BJ (cell line): ENCODE results near the gene MSH3. TPM values are rescaled to one million over a fixed set of nuclear protein-coding genes. Genes with fewer than 3 reads are reported as not detected.

Experiments used
- CTCF ChIA-PET: fragments of 350-600 bp; formaldehyde crosslinking; extraction: SDS; loops from one replicate; lab custom pipeline; 2021; ENCODE audit warnings: antibody characterized with exemption, inconsistent platforms; lab: Yijun Ruan, JAX
- POLR2A ChIA-PET: fragments of 300-600 bp; sonication (Branson Sonifier 250); formaldehyde crosslinking; extraction: SDS; loops from one replicate; lab custom pipeline; 2021; ENCODE audit warnings: antibody characterized with exemption; lab: Charles Lee
- DNase-seq: peaks from one replicate; pipeline ENCODE4 v3.0.0-alpha.2; 2011; ENCODE audit warnings: low read depth
- H3K27me3 ChIP-seq: 2 replicates; pipeline ENCODE4 v1.6.0; 2011; ENCODE audit warnings: low read length; ENCODE audit not compliant: control insufficient read depth, insufficient read depth
- H3K36me3 ChIP-seq: 2 replicates; pipeline ENCODE4 v1.5.1; 2011; ENCODE audit warnings: low read length; ENCODE audit not compliant: control insufficient read depth, insufficient read depth
- H3K4me3 ChIP-seq: 2 replicates; pipeline ENCODE4 v1.5.1; 2011; ENCODE audit warnings: low read depth, mild to moderate bottlenecking, control low read depth, low read length
- CTCF ChIP-seq: IDR thresholded peaks from 2 replicates; pipeline ENCODE4 v1.5.1; 2011; ENCODE audit warnings: low read depth, mild to moderate bottlenecking, control low read depth, inconsistent platforms, low read length, moderate library complexity; ENCODE audit not compliant: insufficient read depth
- polyA plus RNA-seq: library from polyadenylated mRNA; depleted of rRNA; stranded (reverse); fragments of >200 nt; gene quantifications from 2 replicates; pipeline ENCODE4 v1.2.3, GENCODE V29; 2011

MSH3 gene
- polyA plus RNA-seq, 1 experiment = 4.0 TPM

- peaks cover 2% of the 10 kb centered on the region; the same call in 1 of the 2 replicates for H3K36me3 ChIP-seq
- no peak overlapping the region for H3K4me3 ChIP-seq
- CTCF ChIA-PET = interaction anchor here (0.7 to 1.2 kb wide), 3 partner anchors 8 to 519 kb away, joined by 3 to 4 read pairs (median 3); no protein-coding TSS in a partner anchor
- POLR2A ChIA-PET = no interaction called here
- no peaks in the 10 kb centered on the region for H3K27me3 ChIP-seq
- DNase-seq = no peak
- TF ChIP-seq CTCF = no peak
Measured at GRCh38 chr5:80676706-80677105, 22.3 kb downstream of the MSH3 start.

- ChIA-PET POLR2A (no interaction called here), CTCF (interaction anchor here (0.7 to 3.0 kb wide), 8 partner anchors 9 to 613 kb away, joined by 3 to 17 read pairs (median 4); no protein-coding TSS in a partner anchor)
- DNase-seq = no peak
Measured at GRCh38 chr5:80686757-80687156, 32.3 kb downstream of the MSH3 start.

GRCh38 chr5:80688648-80689420 lies 34.4 kb downstream of the MSH3 start:
- DNase-seq = no peak
- H3K27me3 ChIP-seq = no peaks in the 10 kb centered on the region
- ChIA-PET CTCF (interaction anchor here (1.0 to 3.0 kb wide), 6 partner anchors 9 to 506 kb away, joined by 4 to 17 read pairs (median 4); no protein-coding TSS in a partner anchor), POLR2A (no interaction called here)
- no peak overlapping the region for H3K4me3 ChIP-seq
- no peaks in the 10 kb centered on the region; the same call in 1 of the 2 replicates for H3K36me3 ChIP-seq
- TF ChIP-seq CTCF = no peak

More at GRCh38 chr5:80686757-80687156, 32.3 kb downstream of the MSH3 start:
- peak; percentile 37; the same call in 1 of the 2 replicates for TF ChIP-seq CTCF
- Histone ChIP-seq H3K36me3 (no peaks in the 10 kb centered on the region; the same call in 1 of the 2 replicates), H3K4me3 (no peak overlapping the region), H3K27me3 (no peaks in the 10 kb centered on the region)

- ChIA-PET CTCF (interaction anchor here (1.0 to 1.3 kb wide), 2 partner anchors 504 to 506 kb away, joined by 4 to 6 read pairs; no protein-coding TSS in a partner anchor), POLR2A (no interaction called here)
- H3K27me3 ChIP-seq = no peaks in the 10 kb centered on the region
- H3K4me3 ChIP-seq = no peak overlapping the region
- no peaks in the 10 kb centered on the region; the same call in 1 of the 2 replicates for H3K36me3 ChIP-seq
- TF ChIP-seq CTCF = no peak
- no peak for DNase-seq
Measured at GRCh38 chr5:80689627-80690026, 35.2 kb downstream of the MSH3 start.

- Histone ChIP-seq H3K27me3 (no peaks in the 10 kb centered on the region), H3K4me3 (no peak overlapping the region), H3K36me3 (no peaks in the 10 kb centered on the region; the same call in 1 of the 2 replicates)
- DNase-seq = no peak
- ChIA-PET POLR2A (no interaction called here), CTCF (interaction anchor here (1.6 kb wide), 1 partner anchor 8 kb away, joined by 3 read pairs; no protein-coding TSS in a partner anchor)
- TF ChIP-seq CTCF = no peak
Measured at GRCh38 chr5:80695666-80696065, 41.2 kb downstream of the MSH3 start.
